Neural cell (in vitro differentiated cells): ENCODE data around the gene SOCS7. TPM values are rescaled to one million over a fixed set of nuclear protein-coding genes. Genes with fewer than 3 reads are reported as not detected.

Experiments
- H2AFZ ChIP-seq: fragments of 200-600, 300-800 bp; sonication (generic), shearing (Covaris generic); 2 replicates; pipeline ENCODE4 v1.6.0; 2014; ENCODE audit warnings: low read depth, mild to moderate bottlenecking, antibody characterized with exemption, low read length, moderate library complexity
- H3F3A ChIP-seq: fragments of 200-600 bp; shearing (Covaris generic); 2 replicates; pipeline ENCODE4 v1.6.1; 2016; ENCODE audit warnings: mild to moderate bottlenecking, moderate library complexity, mixed read lengths, antibody characterized with exemption, low read length; ENCODE audit not compliant: insufficient read depth, poor library complexity, severe bottlenecking
- H3K27ac ChIP-seq: fragments of 200-600, 300-800 bp; sonication (generic), shearing (Covaris generic); 2 replicates; pipeline ENCODE4 v1.5.1; 2014; ENCODE audit warnings: mild to moderate bottlenecking, low read length, moderate library complexity
- H3K27me3 ChIP-seq: fragments of 300-800, 200-600 bp; sonication (generic), shearing (Covaris generic); 2 replicates; pipeline ENCODE4 v1.6.0; 2014; ENCODE audit warnings: mild to moderate bottlenecking, low read depth, low read length, moderate library complexity; ENCODE audit not compliant: insufficient read depth
- H3K36me3 ChIP-seq: fragments of 300-800, 200-600 bp; sonication (generic), shearing (Covaris generic); 2 replicates; pipeline ENCODE4 v1.5.1; 2014; ENCODE audit warnings: mild to moderate bottlenecking, antibody characterized with exemption, low read length, moderate library complexity; ENCODE audit not compliant: insufficient read depth
- H3K4me2 ChIP-seq: fragments of 300-800, 200-600 bp; sonication (generic), shearing (Covaris generic); 2 replicates; pipeline ENCODE4 v1.6.0; 2014; ENCODE audit warnings: mild to moderate bottlenecking, low read length
- H3K4me3 ChIP-seq: fragments of 300-800, 200-600 bp; sonication (generic), shearing (Covaris generic); 2 replicates; pipeline ENCODE4 v1.5.1; 2014; ENCODE audit warnings: mild to moderate bottlenecking, low read length, moderate library complexity
- H3K79me2 ChIP-seq: fragments of 200-600 bp; shearing (Covaris generic); replicated peaks from 2 replicates; pipeline ENCODE4 v1.6.0; 2014; ENCODE audit warnings: mild to moderate bottlenecking, low read length, moderate library complexity; ENCODE audit not compliant: insufficient read depth
- H3K9ac ChIP-seq: fragments of 300-800, 200-600 bp; sonication (generic), shearing (Covaris generic); 2 replicates; pipeline ENCODE4 v1.6.1; 2016; ENCODE audit warnings: mild to moderate bottlenecking, low read length, mixed read lengths
- H3K9me2 ChIP-seq: fragments of 200-600 bp; shearing (Covaris generic); 2 replicates; pipeline ENCODE4 v1.6.1; 2016; ENCODE audit warnings: mild to moderate bottlenecking, low read length, mixed read lengths; ENCODE audit not compliant: insufficient read depth
- H3K9me3 ChIP-seq: fragments of 200-600, 300-800 bp; sonication (generic), shearing (Covaris generic); 2 replicates; pipeline ENCODE4 v1.6.1; 2016; ENCODE audit warnings: mild to moderate bottlenecking, mixed run types, low read length, moderate library complexity, mixed read lengths
- H4K20me1 ChIP-seq: fragments of 200-600 bp; shearing (Covaris generic); 2 replicates; pipeline ENCODE4 v1.6.1; 2016; ENCODE audit warnings: mild to moderate bottlenecking, mixed run types; ENCODE audit not compliant: insufficient read depth
- CTCF ChIP-seq: fragments of 450-650 bp; IDR thresholded peaks from 2 replicates; pipeline ENCODE4 v1.5.1; 2014; ENCODE audit warnings: antibody characterized with exemption, mild to moderate bottlenecking, moderate library complexity; ENCODE audit not compliant: poor library complexity, severe bottlenecking
- EP300 ChIP-seq: fragments of 450-650 bp; conservative IDR thresholded peaks from 2 replicates; pipeline ENCODE4 v1.6.1; 2014; ENCODE audit warnings: antibody characterized with exemption, mild to moderate bottlenecking, moderate library complexity; ENCODE audit not compliant: poor library complexity, severe bottlenecking
- EZH2 ChIP-seq: fragments of 200-600, 300-800 bp; shearing (Covaris generic), sonication (generic); IDR thresholded peaks from 2 replicates; pipeline ENCODE4 v1.6.1; 2014; ENCODE audit warnings: antibody characterized with exemption, low read length, borderline replicate concordance, mild to moderate bottlenecking; ENCODE audit not compliant: insufficient read depth, poor library complexity, severe bottlenecking
- MXI1 ChIP-seq: fragments of 450-650 bp; conservative IDR thresholded peaks from 2 replicates; pipeline ENCODE4 v1.6.1; 2014; ENCODE audit warnings: antibody characterized with exemption, mild to moderate bottlenecking; ENCODE audit not compliant: poor library complexity, severe bottlenecking
- POLR2AphosphoS5 ChIP-seq: IDR thresholded peaks from 2 replicates; pipeline ENCODE4 v1.6.1; 2012
- RAD21 ChIP-seq: fragments of 450-650 bp; conservative IDR thresholded peaks from 2 replicates; pipeline ENCODE4 v1.6.1; 2014; ENCODE audit warnings: antibody characterized with exemption, mild to moderate bottlenecking, moderate library complexity
- SMC3 ChIP-seq: fragments of 450-650 bp; conservative IDR thresholded peaks from 2 replicates; pipeline ENCODE4 v1.6.1; 2014; ENCODE audit warnings: antibody characterized with exemption, mild to moderate bottlenecking, moderate library complexity; ENCODE audit not compliant: poor library complexity
- TAF1 ChIP-seq: IDR thresholded peaks from 2 replicates; pipeline ENCODE4 v1.6.1; 2012; ENCODE audit warnings: low read depth
- polyA plus RNA-seq: library from polyadenylated mRNA; depleted of rRNA; stranded (reverse); fragments of >200 nt; gene quantifications from 2 replicates; pipeline ENCODE4 v1.2.3, GENCODE V29; 2014
- TF ChIP-seq, protein P1 (sequence below): IDR thresholded peaks from 2 replicates; pipeline ENCODE4 v1.6.1; 2012; ENCODE audit warnings: borderline replicate concordance

The SOCS7 gene
- polyA plus RNA-seq, 1 donor from 2014 or later = 23.7 TPM

DNA sequence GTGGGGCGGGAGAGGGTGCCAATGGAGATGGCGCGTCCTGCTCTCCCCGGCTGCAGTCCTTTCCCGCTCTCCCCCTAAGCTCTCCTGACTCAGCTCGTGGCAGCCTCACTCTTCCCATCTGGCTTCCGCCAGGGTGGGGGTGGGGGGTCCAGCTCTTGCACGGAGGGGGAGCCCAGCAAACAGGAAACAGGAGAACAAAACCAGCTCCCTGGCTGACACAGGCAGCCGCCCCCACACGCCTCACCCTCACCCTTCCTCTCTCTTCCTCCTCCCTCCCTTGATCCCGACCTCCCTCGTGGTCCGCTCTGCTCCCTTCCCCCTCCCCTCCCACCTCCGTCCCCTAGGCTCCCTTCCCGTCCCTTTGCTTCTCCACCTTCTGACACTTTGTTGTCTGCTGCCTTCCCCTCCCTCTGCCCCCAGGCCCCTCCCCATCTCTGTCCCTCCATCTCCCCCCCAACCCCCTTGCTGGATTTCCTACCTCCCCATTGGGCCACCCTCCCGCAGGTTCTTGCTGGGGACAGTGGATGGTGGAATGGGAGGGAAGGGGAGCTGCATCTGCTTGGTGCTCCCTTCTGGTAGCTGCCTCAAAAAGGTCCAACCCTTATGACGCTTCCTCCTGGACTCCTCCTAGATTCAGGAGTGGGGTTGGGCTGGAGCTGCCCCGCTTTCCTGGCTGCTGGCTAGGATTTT, 100.3 kb downstream of the SOCS7 start:
- no peaks in the 10 kb centered on the region for H4K20me1 ChIP-seq
- no peak overlapping the region for H2AFZ ChIP-seq
- H3K9me2 ChIP-seq = no peaks in the 10 kb centered on the region
- H3F3A ChIP-seq = no peaks in the 10 kb centered on the region
- TF ChIP-seq EZH2 = no peak
- TF ChIP-seq EP300 = no peak
- TF ChIP-seq RAD21 = no peak
- TF ChIP-seq SMC3 = no peak
- no peak for TF ChIP-seq POLR2AphosphoS5
- no peak for TF ChIP-seq CTCF
- no peak for TF ChIP-seq MXI1
- TF ChIP-seq, protein P1, sequence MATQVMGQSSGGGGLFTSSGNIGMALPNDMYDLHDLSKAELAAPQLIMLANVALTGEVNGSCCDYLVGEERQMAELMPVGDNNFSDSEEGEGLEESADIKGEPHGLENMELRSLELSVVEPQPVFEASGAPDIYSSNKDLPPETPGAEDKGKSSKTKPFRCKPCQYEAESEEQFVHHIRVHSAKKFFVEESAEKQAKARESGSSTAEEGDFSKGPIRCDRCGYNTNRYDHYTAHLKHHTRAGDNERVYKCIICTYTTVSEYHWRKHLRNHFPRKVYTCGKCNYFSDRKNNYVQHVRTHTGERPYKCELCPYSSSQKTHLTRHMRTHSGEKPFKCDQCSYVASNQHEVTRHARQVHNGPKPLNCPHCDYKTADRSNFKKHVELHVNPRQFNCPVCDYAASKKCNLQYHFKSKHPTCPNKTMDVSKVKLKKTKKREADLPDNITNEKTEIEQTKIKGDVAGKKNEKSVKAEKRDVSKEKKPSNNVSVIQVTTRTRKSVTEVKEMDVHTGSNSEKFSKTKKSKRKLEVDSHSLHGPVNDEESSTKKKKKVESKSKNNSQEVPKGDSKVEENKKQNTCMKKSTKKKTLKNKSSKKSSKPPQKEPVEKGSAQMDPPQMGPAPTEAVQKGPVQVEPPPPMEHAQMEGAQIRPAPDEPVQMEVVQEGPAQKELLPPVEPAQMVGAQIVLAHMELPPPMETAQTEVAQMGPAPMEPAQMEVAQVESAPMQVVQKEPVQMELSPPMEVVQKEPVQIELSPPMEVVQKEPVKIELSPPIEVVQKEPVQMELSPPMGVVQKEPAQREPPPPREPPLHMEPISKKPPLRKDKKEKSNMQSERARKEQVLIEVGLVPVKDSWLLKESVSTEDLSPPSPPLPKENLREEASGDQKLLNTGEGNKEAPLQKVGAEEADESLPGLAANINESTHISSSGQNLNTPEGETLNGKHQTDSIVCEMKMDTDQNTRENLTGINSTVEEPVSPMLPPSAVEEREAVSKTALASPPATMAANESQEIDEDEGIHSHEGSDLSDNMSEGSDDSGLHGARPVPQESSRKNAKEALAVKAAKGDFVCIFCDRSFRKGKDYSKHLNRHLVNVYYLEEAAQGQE = no peak
- no peak for TF ChIP-seq TAF1
- no peaks in the 10 kb centered on the region for H3K36me3 ChIP-seq
- no peak overlapping the region for H3K4me2 ChIP-seq
- H3K27me3 ChIP-seq = peaks cover 37% of the 10 kb centered on the region
- no peak overlapping the region for H3K27ac ChIP-seq
- H3K9me3 ChIP-seq = no peaks in the 10 kb centered on the region
- no peak overlapping the region for H3K4me3 ChIP-seq
- H3K9ac ChIP-seq = no peak overlapping the region
- no peaks in the 10 kb centered on the region for H3K79me2 ChIP-seq

DNA sequence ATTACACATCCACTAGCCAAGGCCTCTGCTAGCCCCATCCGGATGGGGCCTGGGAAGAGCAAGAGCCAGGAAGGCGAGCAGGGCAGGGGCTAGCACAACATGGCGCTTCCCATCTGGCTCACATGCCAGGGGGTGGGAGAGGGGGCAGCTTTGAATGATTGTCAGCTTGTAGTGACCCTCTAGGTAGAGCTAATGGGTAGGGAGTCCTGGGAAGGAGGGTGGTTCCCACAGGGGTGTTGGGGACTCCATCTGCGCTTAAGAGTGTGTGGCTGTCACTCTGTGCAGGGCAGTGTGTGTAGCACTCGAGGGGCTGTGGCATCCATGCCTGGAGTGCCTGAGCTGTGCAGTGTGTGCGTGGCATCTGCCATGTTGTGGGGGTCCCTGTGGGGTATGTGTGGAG, 101.1 kb downstream of the SOCS7 start:
- no peaks in the 10 kb centered on the region for H3K9me3 ChIP-seq
- no peak for TF ChIP-seq TAF1
- no peak for TF ChIP-seq SMC3
- no peak for TF ChIP-seq CTCF
- TF ChIP-seq POLR2AphosphoS5 = no peak
- no peak for TF ChIP-seq EZH2
- TF ChIP-seq, protein P1 = no peak
- TF ChIP-seq RAD21 = no peak
- no peak for TF ChIP-seq MXI1
- no peak for TF ChIP-seq EP300
- H3F3A ChIP-seq = no peaks in the 10 kb centered on the region
- H2AFZ ChIP-seq = no peak overlapping the region
- no peaks in the 10 kb centered on the region for H3K79me2 ChIP-seq
- H3K9me2 ChIP-seq = no peaks in the 10 kb centered on the region
- no peak overlapping the region for H3K27ac ChIP-seq
- H3K36me3 ChIP-seq = no peaks in the 10 kb centered on the region
- H3K4me3 ChIP-seq = no peak overlapping the region
- peaks cover 37% of the 10 kb centered on the region for H3K27me3 ChIP-seq
- no peak overlapping the region for H3K4me2 ChIP-seq
- H3K9ac ChIP-seq = no peak overlapping the region
- no peaks in the 10 kb centered on the region for H4K20me1 ChIP-seq
